ENCODE measurements around the gene ZBTB5.

GRCh38 chr9:37509536-37509935, 44.3 kb upstream of the ZBTB5 start:
- no peak for TF ChIP-seq CTCF (conservative IDR thresholded peaks at IDR 0.05)
- no peak for TF ChIP-seq EZH2 (IDR thresholded peaks at IDR 0.05; ENCODE audit: low read depth)

Data from PC-9 (cell line).